ENCODE results near the gene CNST. TPM values are rescaled to one million over a fixed set of nuclear protein-coding genes. Genes with fewer than 3 reads are reported as not detected.
A peak's percentile ranks its signal among the peaks of the same experiment; 100 is the strongest.

Gene CNST
- total and polyA plus RNA-seq, 2 of the 13 experiments (the other 11 are each of a cell fraction or from before 2014, with no cell fraction given): 6.3 to 12.4 TPM

DNA sequence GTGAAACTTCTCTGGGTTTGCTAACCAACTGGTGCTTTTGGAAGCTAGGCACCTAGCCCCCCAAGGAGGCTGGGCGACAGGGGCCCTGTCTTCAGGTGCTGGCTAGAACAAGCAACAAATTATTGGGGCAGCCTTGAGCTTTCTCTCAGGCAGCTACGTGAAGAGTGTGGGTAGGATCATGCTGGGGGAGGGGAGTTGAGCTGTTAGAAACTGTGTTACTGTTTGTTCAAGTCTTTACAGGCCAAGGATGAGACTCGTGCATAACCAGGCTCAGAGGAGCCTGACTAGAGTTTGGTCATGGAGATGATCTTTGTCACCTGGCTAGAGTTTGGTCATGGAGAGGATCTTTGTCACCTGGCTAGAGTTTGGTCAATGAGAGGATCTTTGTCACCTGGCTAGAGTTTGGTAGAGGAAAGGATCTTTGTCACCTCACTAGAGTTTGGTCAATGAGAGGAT, 145.3 kb downstream of the CNST start (continued):
- TF ChIP-seq EP300 (IDR thresholded peaks at IDR 0.05; ENCODE audit: low read depth in 2 of 2, low read length in 2 of 2) (peak in 1 of 2 experiments; percentile 51; a peak in 1 of 4 replicates), EP300 (CRISPR knock-in tag; IDR thresholded peaks at IDR 0.05; ENCODE audit: borderline replicate concordance) (no peak), SP5 (CRISPR knock-in tag; IDR thresholded peaks at IDR 0.05; ENCODE audit: borderline replicate concordance, low read depth) (no peak), NFRKB (IDR thresholded peaks at IDR 0.05) (no peak), ZNF644 (CRISPR knock-in tag; IDR thresholded peaks at IDR 0.05; ENCODE audit: low read depth) (peak; percentile 49; the same call in 1 of the 2 replicates), PHB2 (IDR thresholded peaks at IDR 0.05; ENCODE audit: partially characterized antibody) (no peak), ZNF331 (CRISPR knock-in tag; IDR thresholded peaks at IDR 0.05) (no peak), ZNF431 (CRISPR knock-in tag; IDR thresholded peaks at IDR 0.05; ENCODE audit: borderline replicate concordance, low read depth) (no peak), PHF21A (CRISPR knock-in tag; IDR thresholded peaks at IDR 0.05) (no peak), CHD4 (IDR thresholded peaks at IDR 0.05; ENCODE audit: borderline replicate concordance, low read length) (no peak), ZFY (CRISPR knock-in tag; IDR thresholded peaks at IDR 0.05) (peak; percentile 54; the same call in 1 of the 2 replicates), ZNF841 (CRISPR knock-in tag; IDR thresholded peaks at IDR 0.05; ENCODE audit: borderline replicate concordance) (no peak), SETDB1 (CRISPR knock-in tag; IDR thresholded peaks at IDR 0.05; ENCODE audit: borderline replicate concordance) (no peak), ZFYVE20 (CRISPR knock-in tag; IDR thresholded peaks at IDR 0.05; ENCODE audit: borderline replicate concordance, low read depth) (no peak), ZNF547 (CRISPR knock-in tag; IDR thresholded peaks at IDR 0.05) (no peak), ZC3H13 (CRISPR knock-in tag; IDR thresholded peaks at IDR 0.05) (no peak), ZFP36L1 (CRISPR knock-in tag; IDR thresholded peaks at IDR 0.05) (no peak), ZMYM4 (CRISPR knock-in tag; IDR thresholded peaks at IDR 0.05) (0 out of 2 replicates have a peak, but pooled peaks have one; percentile 34), TGIF2 (CRISPR knock-in tag; IDR thresholded peaks at IDR 0.05) (no peak), KDM5B (CRISPR knock-in tag; IDR thresholded peaks at IDR 0.05; ENCODE audit: borderline replicate concordance) (0 out of 2 replicates have a peak, but pooled peaks have one; percentile 37), ZNF564 (CRISPR knock-in tag; IDR thresholded peaks at IDR 0.05) (no peak), ZNF274 (CRISPR knock-in tag; IDR thresholded peaks at IDR 0.05) (0 out of 2 replicates have a peak, but pooled peaks have one; percentile 37), FOXO1 (CRISPR knock-in tag; IDR thresholded peaks at IDR 0.05) (no peak), MAFK (conservative IDR thresholded peaks at IDR 0.05 in 1 of 2, IDR thresholded peaks at IDR 0.05 in 1 of 2; ENCODE audit: low read length in 2 of 2) (no peak), SMARCC2 (IDR thresholded peaks at IDR 0.05) (no peak), ZNF432 (CRISPR knock-in tag; IDR thresholded peaks at IDR 0.05; ENCODE audit: borderline replicate concordance) (no peak), ZNF589 (CRISPR knock-in tag; conservative IDR thresholded peaks at IDR 0.05) (no peak)
- TF ChIP-seq, protein P1, sequence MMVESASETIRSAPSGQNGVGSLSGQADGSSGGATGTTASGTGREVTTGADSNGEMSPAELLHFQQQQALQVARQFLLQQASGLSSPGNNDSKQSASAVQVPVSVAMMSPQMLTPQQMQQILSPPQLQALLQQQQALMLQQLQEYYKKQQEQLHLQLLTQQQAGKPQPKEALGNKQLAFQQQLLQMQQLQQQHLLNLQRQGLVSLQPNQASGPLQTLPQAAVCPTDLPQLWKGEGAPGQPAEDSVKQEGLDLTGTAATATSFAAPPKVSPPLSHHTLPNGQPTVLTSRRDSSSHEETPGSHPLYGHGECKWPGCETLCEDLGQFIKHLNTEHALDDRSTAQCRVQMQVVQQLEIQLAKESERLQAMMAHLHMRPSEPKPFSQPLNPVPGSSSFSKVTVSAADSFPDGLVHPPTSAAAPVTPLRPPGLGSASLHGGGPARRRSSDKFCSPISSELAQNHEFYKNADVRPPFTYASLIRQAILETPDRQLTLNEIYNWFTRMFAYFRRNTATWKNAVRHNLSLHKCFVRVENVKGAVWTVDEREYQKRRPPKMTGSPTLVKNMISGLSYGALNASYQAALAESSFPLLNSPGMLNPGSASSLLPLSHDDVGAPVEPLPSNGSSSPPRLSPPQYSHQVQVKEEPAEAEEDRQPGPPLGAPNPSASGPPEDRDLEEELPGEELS (CRISPR knock-in tag; IDR thresholded peaks at IDR 0.05): no peak
- TF ChIP-seq, protein P2, sequence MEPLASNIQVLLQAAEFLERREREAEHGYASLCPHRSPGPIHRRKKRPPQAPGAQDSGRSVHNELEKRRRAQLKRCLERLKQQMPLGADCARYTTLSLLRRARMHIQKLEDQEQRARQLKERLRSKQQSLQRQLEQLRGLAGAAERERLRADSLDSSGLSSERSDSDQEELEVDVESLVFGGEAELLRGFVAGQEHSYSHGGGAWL (CRISPR knock-in tag; IDR thresholded peaks at IDR 0.05): no peak
- TF ChIP-seq, protein P3, sequence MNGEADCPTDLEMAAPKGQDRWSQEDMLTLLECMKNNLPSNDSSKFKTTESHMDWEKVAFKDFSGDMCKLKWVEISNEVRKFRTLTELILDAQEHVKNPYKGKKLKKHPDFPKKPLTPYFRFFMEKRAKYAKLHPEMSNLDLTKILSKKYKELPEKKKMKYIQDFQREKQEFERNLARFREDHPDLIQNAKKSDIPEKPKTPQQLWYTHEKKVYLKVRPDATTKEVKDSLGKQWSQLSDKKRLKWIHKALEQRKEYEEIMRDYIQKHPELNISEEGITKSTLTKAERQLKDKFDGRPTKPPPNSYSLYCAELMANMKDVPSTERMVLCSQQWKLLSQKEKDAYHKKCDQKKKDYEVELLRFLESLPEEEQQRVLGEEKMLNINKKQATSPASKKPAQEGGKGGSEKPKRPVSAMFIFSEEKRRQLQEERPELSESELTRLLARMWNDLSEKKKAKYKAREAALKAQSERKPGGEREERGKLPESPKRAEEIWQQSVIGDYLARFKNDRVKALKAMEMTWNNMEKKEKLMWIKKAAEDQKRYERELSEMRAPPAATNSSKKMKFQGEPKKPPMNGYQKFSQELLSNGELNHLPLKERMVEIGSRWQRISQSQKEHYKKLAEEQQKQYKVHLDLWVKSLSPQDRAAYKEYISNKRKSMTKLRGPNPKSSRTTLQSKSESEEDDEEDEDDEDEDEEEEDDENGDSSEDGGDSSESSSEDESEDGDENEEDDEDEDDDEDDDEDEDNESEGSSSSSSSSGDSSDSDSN (CRISPR knock-in tag; IDR thresholded peaks at IDR 0.05): no peak

Data from HepG2 (cell line).